HCT116 (cell line): ENCODE results near the gene C19orf38. TPM values are rescaled to one million over a fixed set of nuclear protein-coding genes. Genes with fewer than 3 reads are reported as not detected.
"Not testable (repeated sequence)": the region's sequence is repeated elsewhere in the genome, so short reads cannot be mapped to it uniquely, and the experiment has no call there.

Source experiments
- ATAC-seq: fragments of 200-7000 bp; cut with Tn5 transposase; 2 replicates; pipeline ENCODE4 v1.9.1; 2020; ENCODE audit warnings: mild to moderate bottlenecking, moderate library complexity
- BruUV-seq: library from RNA; stranded (reverse); fragments of 400-500 nt; replicated peaks from 2 replicates; lab custom pipeline; 2021; lab: Mats Ljungman, UMichigan
- CTCF ChIA-PET: fragments of 300-600 bp; sonication (Branson Sonifier 250); formaldehyde crosslinking; loops from one replicate; lab custom pipeline; 2021; ENCODE audit warnings: antibody characterized with exemption; lab: Charles Lee
- POLR2A ChIA-PET: fragments of 300-600, 350-600 bp; sonication (Branson Sonifier 250); formaldehyde crosslinking; loops from one replicate; lab custom pipeline; 2021; ENCODE audit warnings: antibody characterized with exemption; lab: Charles Lee
- RAD21 ChIA-PET, 2 experiments: fragments of 300-600 bp; sonication (Branson Sonifier 250); formaldehyde crosslinking; loops; one replicate each; lab custom pipeline; 2023; ENCODE audit warnings: low total read pairs in 2 of 2; ENCODE audit not compliant: uncharacterized antibody in 2 of 2, unreplicated experiment in 2 of 2, low non-redundant PET in 1 of 2; lab: Charles Lee
- DNase-seq: peaks from one replicate; pipeline ENCODE4 v3.0.0-alpha.2; 2010; ENCODE audit warnings: low read depth, low spot score
- H2AFZ ChIP-seq: fragments of 200-600 bp; shearing (Covaris generic), sonication (generic); 2 replicates; pipeline ENCODE4 v1.6.1; 2017; ENCODE audit warnings: low read depth, mixed run types, mixed read lengths, antibody characterized with exemption, low read length; ENCODE audit not compliant: poor library complexity, severe bottlenecking
- H3K27ac ChIP-seq: 2 replicates; pipeline ENCODE4 v1.5.1; 2012; ENCODE audit warnings: low read depth, low read length
- H3K27me3 ChIP-seq: fragments of 200-600 bp; sonication (generic); 2 replicates; pipeline ENCODE4 v1.6.1; 2016; ENCODE audit warnings: mixed run types, low read length, mixed read lengths; ENCODE audit not compliant: insufficient read depth
- H3K36me3 ChIP-seq, 2 experiments: fragments of 200-500 bp in 1 of 2; fragments of 200-600 bp in 1 of 2; sonication (Bioruptor generic) in 1 of 2; sonication (generic) in 1 of 2; 2 replicates each; pipeline versions ENCODE4 v1.5.1 to v1.6.1; 2014 to 2016; ENCODE audit warnings: low read length in 2 of 2, inconsistent platforms in 1 of 2, mixed read lengths in 1 of 2, mixed run types in 1 of 2; ENCODE audit not compliant: insufficient read depth in 2 of 2, control insufficient read depth in 1 of 2
- H3K4me1 ChIP-seq, 2 experiments: fragments of 200-600 bp in 1 of 2; sonication (generic) in 1 of 2; 2 replicates each; pipeline versions ENCODE4 v1.5.1 to v1.6.1; 2012 to 2017; ENCODE audit warnings: low read length in 2 of 2, inconsistent platforms in 1 of 2, mild to moderate bottlenecking in 1 of 2, mixed read lengths in 1 of 2, mixed run types in 1 of 2, moderate library complexity in 1 of 2; ENCODE audit not compliant: insufficient read depth in 2 of 2, control insufficient read depth in 1 of 2
- H3K4me2 ChIP-seq: fragments of 200-600 bp; sonication (generic); 2 replicates; pipeline ENCODE4 v1.6.1; 2017; ENCODE audit warnings: mixed run types, low read length, mixed read lengths
- H3K4me3 ChIP-seq, 2 experiments: fragments of 200-600 bp in 1 of 2; sonication (generic) in 1 of 2; replicated peaks in 1 of 2; 2 replicates each; pipeline ENCODE4 v1.5.1; 2011 to 2016; ENCODE audit warnings: low read length in 2 of 2, control low read depth in 1 of 2, low read depth in 1 of 2, mild to moderate bottlenecking in 1 of 2, mixed read lengths in 1 of 2, mixed run types in 1 of 2
- H3K79me2 ChIP-seq: fragments of 200-600 bp; sonication (generic); 2 replicates; pipeline ENCODE4 v1.6.1; 2017; ENCODE audit warnings: mild to moderate bottlenecking, mixed run types, low read length, moderate library complexity, mixed read lengths; ENCODE audit not compliant: insufficient read depth
- H3K9ac ChIP-seq: fragments of 200-600 bp; sonication (generic); 2 replicates; pipeline ENCODE4 v1.6.1; 2016; ENCODE audit warnings: low read length, mixed read lengths
- H3K9me2 ChIP-seq: fragments of 200-600 bp; sonication (generic), shearing (Covaris generic); 2 replicates; pipeline ENCODE4 v1.6.1; 2017; ENCODE audit warnings: mixed run types, mild to moderate bottlenecking, moderate library complexity; ENCODE audit not compliant: insufficient read depth
- H3K9me3 ChIP-seq, 2 experiments: fragments of 200-500 bp in 1 of 2; fragments of 200-600 bp in 1 of 2; sonication (Bioruptor generic) in 1 of 2; sonication (generic) in 1 of 2; 2 replicates each; pipeline ENCODE4 v1.6.1; 2014 to 2017; ENCODE audit warnings: low read length in 2 of 2, mixed read lengths in 2 of 2, inconsistent platforms in 1 of 2, low read depth in 1 of 2, mild to moderate bottlenecking in 1 of 2, mixed run types in 1 of 2, moderate library complexity in 1 of 2; ENCODE audit not compliant: control insufficient read depth in 1 of 2, insufficient read depth in 1 of 2
- H4K20me1 ChIP-seq: fragments of 200-600 bp; sonication (generic), shearing (Covaris generic); 2 replicates; pipeline ENCODE4 v1.6.1; 2017; ENCODE audit warnings: mixed run types, mild to moderate bottlenecking, moderate library complexity; ENCODE audit not compliant: insufficient read depth
- CBX3 ChIP-seq: IDR thresholded peaks from 2 replicates; pipeline ENCODE4 v1.6.1; 2012; ENCODE audit warnings: low read depth
- EZH2 ChIP-seq: fragments of 200-600 bp; sonication (generic); IDR thresholded peaks from 2 replicates; pipeline ENCODE4 v1.6.1; 2017; ENCODE audit warnings: antibody characterized with exemption, mixed run types
- EZH2phosphoT487 ChIP-seq: fragments of 200-600 bp; IDR thresholded peaks from 2 replicates; pipeline ENCODE4 v1.6.1; 2018; ENCODE audit warnings: antibody characterized with exemption, borderline replicate concordance
- POLR2AphosphoS5 ChIP-seq: IDR thresholded peaks from 2 replicates; pipeline ENCODE4 v1.6.1; 2011; ENCODE audit warnings: mild to moderate bottlenecking, low read depth, low read length, moderate library complexity
- SP1 ChIP-seq: IDR thresholded peaks from 2 replicates; pipeline ENCODE4 v1.6.1; 2012; ENCODE audit warnings: low read depth
- SRF ChIP-seq: IDR thresholded peaks from 2 replicates; pipeline ENCODE4 v1.6.1; 2012; ENCODE audit warnings: low read depth
- TCF7L2 ChIP-seq: IDR thresholded peaks from 2 replicates; pipeline ENCODE4 v1.7.0; 2011; ENCODE audit warnings: borderline replicate concordance, inconsistent platforms; ENCODE audit not compliant: insufficient read depth, insufficient read length; ENCODE audit errors: extremely low read depth
- ZFX ChIP-seq: fragments of 450-650 bp; IDR thresholded peaks from 2 replicates; pipeline ENCODE4 v1.6.1; 2017
- intact Hi-C: fragments of 100-400 bp; cut with micrococcal nuclease; formaldehyde crosslinking; loops from 2 replicates; pipeline ENCODE4 v1.10.0; 2022
- total RNA-seq: library from RNA; stranded (reverse); gene quantifications from one replicate; pipeline ENCODE4 v1.2.1, GENCODE V29; 2021; ENCODE audit not compliant: unreplicated experiment
- TF ChIP-seq, protein P1 (sequence below): IDR thresholded peaks from 2 replicates; pipeline ENCODE4 v1.6.1; 2012
- TF ChIP-seq, protein P2 (sequence below): IDR thresholded peaks from 2 replicates; pipeline ENCODE4 v1.6.1; 2012
- TF ChIP-seq, protein P3 (sequence below): IDR thresholded peaks from 2 replicates; pipeline ENCODE4 v1.6.1; 2011; ENCODE audit warnings: mild to moderate bottlenecking, low read length, moderate library complexity; ENCODE audit not compliant: insufficient replicate concordance; ENCODE audit errors: extremely low read depth

The C19orf38 gene
- total RNA-seq, 1 experiment from 2014 or later = 0.74 TPM

DNA sequence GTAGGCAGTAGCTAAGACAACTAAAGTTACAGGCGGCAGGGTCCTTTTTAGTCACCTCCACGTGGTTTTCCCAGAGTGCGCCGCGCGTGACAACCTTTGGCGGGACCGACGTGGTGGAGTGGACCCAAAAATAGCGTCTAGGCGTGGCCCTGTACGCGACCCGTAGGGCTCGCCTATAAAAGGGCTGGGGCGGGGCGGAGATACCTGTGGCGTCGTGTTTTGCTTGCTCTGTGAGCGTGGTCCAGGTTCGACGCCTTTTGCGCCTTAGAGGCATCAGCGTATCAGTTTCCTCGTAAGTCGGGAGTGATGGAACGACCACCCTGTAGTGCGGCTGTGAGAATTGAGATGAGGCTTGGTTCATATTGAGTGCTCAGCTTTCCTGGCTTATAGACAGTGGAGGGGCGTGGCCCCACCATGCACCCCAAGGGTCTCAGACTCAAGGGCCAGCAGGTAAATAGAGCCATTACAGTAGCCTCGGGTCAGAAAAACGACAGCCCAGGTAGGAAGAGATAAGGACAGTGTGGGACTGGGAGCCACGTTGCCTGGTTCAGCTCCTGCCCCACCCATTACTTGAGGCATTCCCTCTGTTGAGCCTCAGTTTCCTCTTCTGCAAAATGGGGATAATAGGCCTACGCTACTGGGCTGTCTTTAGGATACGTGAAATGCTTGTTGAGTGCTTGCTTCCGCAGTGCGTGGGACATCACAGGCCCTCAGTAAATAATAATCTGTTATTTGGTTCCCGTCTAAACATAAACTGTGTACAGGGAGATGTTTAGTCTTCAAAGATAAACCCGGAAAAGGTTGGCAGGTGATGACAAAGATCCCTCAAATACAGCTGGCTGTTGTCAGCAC lies 11.5 kb upstream of the C19orf38 start:
- Histone ChIP-seq H3K27ac (peak overlapping the region; percentile 94), H3K9me3 (no peaks in the 10 kb centered on the region; a peak in 1 of 4 replicates), H4K20me1 (no peaks in the 10 kb centered on the region)
- POLR2A ChIA-PET = interaction anchor here (0.8 to 1.6 kb wide), 5 partner anchors 15 to 119 kb away, joined by 3 to 12 read pairs (median 7); partner anchors contain the start of gene DNM2
- CTCF ChIA-PET = interaction anchor here (0.7 to 2.7 kb wide), 11 partner anchors 10 to 137 kb away, joined by 3 to 52 read pairs (median 6); partner anchors contain the start of genes CARM1 and DNM2
- BruUV-seq = TSS peak; percentile 49
- TF ChIP-seq EZH2phosphoT487 = no peak
- TF ChIP-seq, protein P1, sequence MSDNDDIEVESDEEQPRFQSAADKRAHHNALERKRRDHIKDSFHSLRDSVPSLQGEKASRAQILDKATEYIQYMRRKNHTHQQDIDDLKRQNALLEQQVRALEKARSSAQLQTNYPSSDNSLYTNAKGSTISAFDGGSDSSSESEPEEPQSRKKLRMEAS = peak; percentile 99
- TF ChIP-seq, protein P2, sequence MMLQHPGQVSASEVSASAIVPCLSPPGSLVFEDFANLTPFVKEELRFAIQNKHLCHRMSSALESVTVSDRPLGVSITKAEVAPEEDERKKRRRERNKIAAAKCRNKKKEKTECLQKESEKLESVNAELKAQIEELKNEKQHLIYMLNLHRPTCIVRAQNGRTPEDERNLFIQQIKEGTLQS = no peak
- TF ChIP-seq SRF = peak; percentile 75; the same call in 1 of the 2 replicates
- TF ChIP-seq TCF7L2 = peak; percentile 46
- TF ChIP-seq SP1 = peak; percentile 34; the same call in 1 of the 2 replicates
- no peak for TF ChIP-seq ZFX
- TF ChIP-seq, protein P3, sequence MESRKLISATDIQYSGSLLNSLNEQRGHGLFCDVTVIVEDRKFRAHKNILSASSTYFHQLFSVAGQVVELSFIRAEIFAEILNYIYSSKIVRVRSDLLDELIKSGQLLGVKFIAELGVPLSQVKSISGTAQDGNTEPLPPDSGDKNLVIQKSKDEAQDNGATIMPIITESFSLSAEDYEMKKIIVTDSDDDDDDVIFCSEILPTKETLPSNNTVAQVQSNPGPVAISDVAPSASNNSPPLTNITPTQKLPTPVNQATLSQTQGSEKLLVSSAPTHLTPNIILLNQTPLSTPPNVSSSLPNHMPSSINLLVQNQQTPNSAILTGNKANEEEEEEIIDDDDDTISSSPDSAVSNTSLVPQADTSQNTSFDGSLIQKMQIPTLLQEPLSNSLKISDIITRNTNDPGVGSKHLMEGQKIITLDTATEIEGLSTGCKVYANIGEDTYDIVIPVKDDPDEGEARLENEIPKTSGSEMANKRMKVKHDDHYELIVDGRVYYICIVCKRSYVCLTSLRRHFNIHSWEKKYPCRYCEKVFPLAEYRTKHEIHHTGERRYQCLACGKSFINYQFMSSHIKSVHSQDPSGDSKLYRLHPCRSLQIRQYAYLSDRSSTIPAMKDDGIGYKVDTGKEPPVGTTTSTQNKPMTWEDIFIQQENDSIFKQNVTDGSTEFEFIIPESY = no peak
- TF ChIP-seq POLR2AphosphoS5 = 0 out of 2 replicates have a peak, but pooled peaks have one; percentile 3
- TF ChIP-seq EZH2 = no peak
- TF ChIP-seq CBX3 = peak; percentile 97
- TF ChIP-seq, all 23 proteins: peak for 6
- Histone ChIP-seq H2AFZ (no peak overlapping the region), H3K9ac (peak overlapping the region; percentile 82), H3K4me2 (peak overlapping the region; percentile 83), H3K79me2 (no peaks in the 10 kb centered on the region), H3K4me3 (peak overlapping the region; percentile 67 to 83), H3K36me3 (peaks cover 4 to 9% of the 10 kb centered on the region in 2 experiments; a peak in 3 of 4 replicates), H3K4me1 (peaks cover 10 to 22% of the 10 kb centered on the region in 2 experiments; a peak in 3 of 4 replicates), H3K9me2 (no peaks in the 10 kb centered on the region), H3K27me3 (no peaks in the 10 kb centered on the region)
- intact Hi-C loops = no loop called here
- ATAC-seq = peak; percentile 25
- RAD21 ChIA-PET = interaction anchor here in 1 of 2 experiments (1.2 kb wide), 1 partner anchor 28 kb away, joined by 5 read pairs; no protein-coding TSS in a partner anchor
- DNase-seq = peak; percentile 85

DNA sequence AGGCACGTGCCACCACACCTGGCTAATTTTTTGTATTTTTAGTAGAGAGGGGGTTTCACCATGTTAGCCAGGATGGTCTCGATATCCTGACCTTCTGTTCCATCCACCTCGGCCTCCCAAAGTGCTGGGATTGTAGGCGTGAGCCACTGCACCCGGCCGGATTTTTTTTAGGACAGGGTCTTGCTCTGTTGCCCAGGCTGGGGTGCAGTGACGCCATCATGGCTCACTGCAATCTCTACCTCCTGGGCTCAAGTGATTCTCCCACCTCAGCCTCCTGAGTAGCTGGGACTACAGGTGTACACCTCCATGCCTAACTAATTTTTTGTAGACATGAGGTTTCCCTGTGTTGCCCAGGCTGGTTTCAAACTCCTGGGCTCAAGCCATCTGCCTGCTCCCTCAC lies 10.6 kb upstream of the C19orf38 start:
- intact Hi-C loops, H3K4me2 ChIP-seq, H3K9me3 ChIP-seq, RAD21 ChIA-PET, H3K27ac ChIP-seq, H3K36me3 ChIP-seq, H3K79me2 ChIP-seq, H3K9ac ChIP-seq, H4K20me1 ChIP-seq, H3K4me3 ChIP-seq, H3K27me3 ChIP-seq, H2AFZ ChIP-seq, POLR2A ChIA-PET, BruUV-seq, ATAC-seq, H3K9me2 ChIP-seq, DNase-seq: not testable (repeated sequence)
- H3K4me1 ChIP-seq = peaks cover 10 to 22% of the 10 kb centered on the region in 2 experiments; a peak in 3 of 4 replicates
- CTCF ChIA-PET = interaction anchor here (1.3 to 2.7 kb wide), 2 partner anchors 27 to 121 kb away, joined by 8 to 52 read pairs; no protein-coding TSS in a partner anchor
